Osteoblast (primary cell): ENCODE results near the gene PTRHD1. TPM values are rescaled to one million over a fixed set of nuclear protein-coding genes. Genes with fewer than 3 reads are reported as not detected.

Experiments used
- DNase-seq: peaks from one replicate; pipeline ENCODE4 v3.0.0; 2011; ENCODE audit warnings: low spot score, mixed read lengths; ENCODE audit not compliant: insufficient read length; ENCODE audit errors: missing footprints
- H2AFZ ChIP-seq: 2 replicates; pipeline ENCODE4 v1.6.0; 2011; ENCODE audit warnings: mild to moderate bottlenecking, low read length
- H3K27ac ChIP-seq: 2 replicates; pipeline ENCODE4 v1.5.1; 2011; ENCODE audit warnings: mild to moderate bottlenecking, low read depth, low read length, moderate library complexity
- H3K27me3 ChIP-seq: 2 replicates; pipeline ENCODE4 v1.6.0; 2012; ENCODE audit warnings: mild to moderate bottlenecking, control low read depth, inconsistent platforms, low read length, moderate library complexity; ENCODE audit not compliant: insufficient read depth
- H3K36me3 ChIP-seq: 2 replicates; pipeline ENCODE4 v1.5.1; 2011; ENCODE audit warnings: mild to moderate bottlenecking, low read length, control low read depth, moderate library complexity; ENCODE audit not compliant: insufficient read depth
- H3K4me1 ChIP-seq: 2 replicates; pipeline ENCODE4 v1.5.1; 2011; ENCODE audit warnings: mild to moderate bottlenecking, low read length, control low read depth, moderate library complexity; ENCODE audit not compliant: insufficient read depth
- H3K4me2 ChIP-seq: 2 replicates; pipeline ENCODE4 v1.6.0; 2011; ENCODE audit warnings: mild to moderate bottlenecking, low read length; ENCODE audit not compliant: insufficient read depth
- H3K4me3 ChIP-seq: fragments of 200-600 bp; sonication (generic); 3 replicates; pipeline ENCODE4 v1.5.1; 2012; ENCODE audit warnings: mild to moderate bottlenecking, low read length, inconsistent platforms; ENCODE audit not compliant: insufficient read depth
- H3K79me2 ChIP-seq: 2 replicates; pipeline ENCODE4 v1.6.0; 2012; ENCODE audit warnings: mild to moderate bottlenecking, low read length, control low read depth, inconsistent platforms; ENCODE audit not compliant: insufficient read depth
- H3K9me3 ChIP-seq: 2 replicates; pipeline ENCODE4 v1.5.1; 2011; ENCODE audit warnings: low read depth, low read length, control low read depth
- H4K20me1 ChIP-seq: 2 replicates; pipeline ENCODE4 v1.6.0; 2012; ENCODE audit warnings: mild to moderate bottlenecking, low read length, control low read depth; ENCODE audit not compliant: insufficient read depth
- total RNA-seq: library from RNA; depleted of rRNA; stranded (reverse); fragments of >200 nt; gene quantifications from 2 replicates; pipeline ENCODE4 v1.2.3, GENCODE V29; 2012
- TF ChIP-seq, protein P1 (sequence below): IDR thresholded peaks from 2 replicates; pipeline ENCODE4 v1.5.1; 2011; ENCODE audit warnings: mild to moderate bottlenecking, low read depth, low read length, moderate library complexity; ENCODE audit errors: extremely low read depth

The PTRHD1 gene
- total RNA-seq, 1 donor, result 25.0 TPM

DNA sequence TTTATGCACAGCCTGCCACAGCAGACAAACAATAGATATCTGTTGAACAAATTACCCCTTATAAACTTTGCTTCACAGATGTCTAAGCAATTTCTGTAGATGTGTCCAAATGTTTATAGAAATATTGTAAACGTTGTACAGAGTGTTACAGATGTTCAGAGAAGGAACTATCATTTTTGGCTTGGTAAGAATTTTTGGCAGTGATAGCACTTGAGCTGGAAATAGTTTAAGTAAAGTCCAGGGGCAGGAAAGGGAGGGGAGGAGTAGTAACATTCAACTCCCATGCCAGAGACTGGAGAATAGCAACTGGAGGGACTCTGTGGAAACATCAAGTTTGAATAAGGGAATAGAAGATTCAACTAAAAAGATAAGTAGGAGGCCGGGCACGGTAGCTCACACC, 4.4 kb downstream of the PTRHD1 start:
- H3K4me1 ChIP-seq, result peaks cover 6% of the 10 kb centered on the region
- TF ChIP-seq, protein P1, sequence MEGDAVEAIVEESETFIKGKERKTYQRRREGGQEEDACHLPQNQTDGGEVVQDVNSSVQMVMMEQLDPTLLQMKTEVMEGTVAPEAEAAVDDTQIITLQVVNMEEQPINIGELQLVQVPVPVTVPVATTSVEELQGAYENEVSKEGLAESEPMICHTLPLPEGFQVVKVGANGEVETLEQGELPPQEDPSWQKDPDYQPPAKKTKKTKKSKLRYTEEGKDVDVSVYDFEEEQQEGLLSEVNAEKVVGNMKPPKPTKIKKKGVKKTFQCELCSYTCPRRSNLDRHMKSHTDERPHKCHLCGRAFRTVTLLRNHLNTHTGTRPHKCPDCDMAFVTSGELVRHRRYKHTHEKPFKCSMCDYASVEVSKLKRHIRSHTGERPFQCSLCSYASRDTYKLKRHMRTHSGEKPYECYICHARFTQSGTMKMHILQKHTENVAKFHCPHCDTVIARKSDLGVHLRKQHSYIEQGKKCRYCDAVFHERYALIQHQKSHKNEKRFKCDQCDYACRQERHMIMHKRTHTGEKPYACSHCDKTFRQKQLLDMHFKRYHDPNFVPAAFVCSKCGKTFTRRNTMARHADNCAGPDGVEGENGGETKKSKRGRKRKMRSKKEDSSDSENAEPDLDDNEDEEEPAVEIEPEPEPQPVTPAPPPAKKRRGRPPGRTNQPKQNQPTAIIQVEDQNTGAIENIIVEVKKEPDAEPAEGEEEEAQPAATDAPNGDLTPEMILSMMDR, result no peak
- peaks cover 3% of the 10 kb centered on the region for H3K36me3 ChIP-seq
- no peaks in the 10 kb centered on the region for H3K27me3 ChIP-seq
- DNase-seq, result no peak
- H3K79me2 ChIP-seq, result peaks cover 5% of the 10 kb centered on the region
- no peaks in the 10 kb centered on the region for H4K20me1 ChIP-seq
- no peak overlapping the region for H2AFZ ChIP-seq
- no peak overlapping the region for H3K4me3 ChIP-seq
- no peak overlapping the region for H3K4me2 ChIP-seq
- no peaks in the 10 kb centered on the region for H3K9me3 ChIP-seq
- H3K27ac ChIP-seq, result no peak overlapping the region

DNA sequence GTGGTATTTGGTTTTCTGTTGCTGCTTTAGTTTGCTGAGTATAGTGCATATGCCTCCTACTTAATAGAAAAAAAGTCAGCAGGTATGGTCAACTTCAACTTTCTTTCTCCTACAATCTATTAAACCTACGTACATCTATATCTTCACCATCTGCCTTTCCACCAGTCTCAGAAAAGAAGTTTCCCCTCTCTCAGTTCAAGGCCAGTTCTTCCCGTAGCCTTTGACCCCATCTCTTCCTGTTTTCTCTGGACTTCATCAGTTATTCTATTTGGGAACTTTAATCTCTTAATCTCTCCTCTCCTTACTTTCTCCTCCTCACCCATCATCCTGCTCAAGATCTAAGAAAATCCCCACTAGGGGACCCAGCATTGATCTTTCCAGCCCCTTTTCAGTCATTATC, 5.7 kb downstream of the PTRHD1 start:
- no peak overlapping the region for H3K4me3 ChIP-seq
- H2AFZ ChIP-seq, result no peak overlapping the region
- no peak overlapping the region for H3K27ac ChIP-seq
- no peaks in the 10 kb centered on the region for H3K9me3 ChIP-seq
- H3K79me2 ChIP-seq, result no peaks in the 10 kb centered on the region
- H3K4me2 ChIP-seq, result no peak overlapping the region
- peaks cover 3% of the 10 kb centered on the region for H3K36me3 ChIP-seq
- H4K20me1 ChIP-seq, result no peaks in the 10 kb centered on the region
- H3K27me3 ChIP-seq, result no peaks in the 10 kb centered on the region
- TF ChIP-seq, protein P1, result no peak
- DNase-seq, result no peak
- peaks cover 5% of the 10 kb centered on the region for H3K4me1 ChIP-seq

DNA sequence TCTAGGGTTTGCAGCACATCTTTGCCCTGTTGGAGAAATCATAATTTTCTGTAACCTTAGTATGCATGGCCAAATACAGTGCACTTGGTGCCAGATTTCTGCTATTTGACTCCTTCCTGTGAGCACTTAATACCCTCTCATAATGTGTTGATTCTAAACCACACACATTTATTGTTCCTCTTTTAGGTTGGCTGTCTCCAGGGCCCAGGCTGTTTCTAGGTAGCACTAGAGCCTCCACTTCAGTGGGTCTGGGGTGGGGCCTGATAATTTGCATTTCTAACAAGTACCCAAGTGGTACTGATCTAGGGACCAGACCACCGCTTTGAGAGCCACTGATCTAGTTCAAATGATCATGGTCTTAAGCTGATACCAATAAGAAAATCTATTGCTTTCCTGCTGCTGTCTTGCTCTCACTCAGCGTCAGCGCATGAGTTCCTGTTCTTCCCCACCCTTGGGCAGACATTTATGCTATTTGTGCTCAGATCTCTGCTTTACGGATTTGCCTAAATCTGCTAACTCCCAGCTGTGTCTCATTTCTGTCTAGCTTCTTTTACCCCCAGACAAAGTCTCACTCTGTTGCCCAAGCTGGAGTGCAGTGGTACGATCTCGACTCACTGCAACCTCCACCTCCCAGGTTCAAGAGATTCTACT, 7.4 kb downstream of the PTRHD1 start:
- Histone ChIP-seq H3K4me3 (no peak overlapping the region), H4K20me1 (no peaks in the 10 kb centered on the region), H3K27ac (no peak overlapping the region), H3K27me3 (no peaks in the 10 kb centered on the region), H3K4me2 (no peak overlapping the region), H3K9me3 (no peaks in the 10 kb centered on the region), H3K36me3 (peaks cover 3% of the 10 kb centered on the region), H3K4me1 (no peaks in the 10 kb centered on the region), H2AFZ (no peak overlapping the region), H3K79me2 (no peaks in the 10 kb centered on the region)
- TF ChIP-seq, protein P1, result no peak
- no peak for DNase-seq

GRCh38 chr2:24783641-24784040, 9.6 kb downstream of the PTRHD1 start:
- H3K4me3 ChIP-seq, result no peak overlapping the region
- H2AFZ ChIP-seq, result no peak overlapping the region
- H3K4me1 ChIP-seq, result no peaks in the 10 kb centered on the region
- H3K27me3 ChIP-seq, result no peaks in the 10 kb centered on the region
- no peaks in the 10 kb centered on the region for H3K36me3 ChIP-seq
- H3K79me2 ChIP-seq, result no peaks in the 10 kb centered on the region
- H3K27ac ChIP-seq, result no peak overlapping the region
- H4K20me1 ChIP-seq, result no peaks in the 10 kb centered on the region
- no peaks in the 10 kb centered on the region for H3K9me3 ChIP-seq
- DNase-seq, result no peak
- H3K4me2 ChIP-seq, result no peak overlapping the region
- TF ChIP-seq, protein P1, result no peak
